HG03432 (cell line): ENCODE data around the gene SLC17A9.

Experiments used
- ATAC-seq: cut with Tn5 transposase; IDR thresholded peaks from one replicate; pipeline ENCODE4 v1.9.1; 2021; ENCODE audit warnings: mild to moderate bottlenecking, moderate library complexity; ENCODE audit not compliant: unreplicated experiment

SLC17A9 gene

GRCh38 chr20:62937268-62938104 is 15.0 kb upstream of the SLC17A9 start:
- ATAC-seq = peak; percentile 85

GRCh38 chr20:62938105-62938888 is 14.2 kb upstream of the SLC17A9 start, which contains the start of gene GID8:
Gene GID8, plus strand, starts transcription at chr20:62938147. Its CDS starts 3,356 bp downstream, at chr20:62941503.
- ATAC-seq = peak; percentile 57

GRCh38 chr20:62940875-62941274 is 11.6 kb upstream of the SLC17A9 start:
- no peak for ATAC-seq

- no peak for ATAC-seq
Observed at GRCh38 chr20:62941792-62942191, 10.7 kb upstream of the SLC17A9 start.

- no peak for ATAC-seq
Observed at GRCh38 chr20:62942456-62942855, 10.1 kb upstream of the SLC17A9 start.

- no peak for ATAC-seq
Observed at GRCh38 chr20:62943396-62943795, 9.1 kb upstream of the SLC17A9 start.

GRCh38 chr20:62944184-62944583 is 8.3 kb upstream of the SLC17A9 start:
- no peak for ATAC-seq

GRCh38 chr20:62944746-62945145 is 7.8 kb upstream of the SLC17A9 start:
- no peak for ATAC-seq

- no peak for ATAC-seq
Observed at GRCh38 chr20:62945771-62946339, 6.7 kb upstream of the SLC17A9 start.

- ATAC-seq = no peak
Observed at GRCh38 chr20:62946918-62947317, 5.6 kb upstream of the SLC17A9 start.

- no peak for ATAC-seq
Observed at GRCh38 chr20:62947532-62948300, 4.8 kb upstream of the SLC17A9 start.

- no peak for ATAC-seq
Observed at GRCh38 chr20:62949153-62949821, 3.2 kb upstream of the SLC17A9 start.

GRCh38 chr20:62949962-62950361 is 2.5 kb upstream of the SLC17A9 start:
- no peak for ATAC-seq

- ATAC-seq = no peak
Observed at GRCh38 chr20:62950741-62951140, 1.8 kb upstream of the SLC17A9 start.

- no peak for ATAC-seq
Observed at GRCh38 chr20:62951143-62951895, 1.2 kb upstream of the SLC17A9 start.

GRCh38 chr20:62951896-62952372 is 575 bp upstream of the SLC17A9 start:
- no peak for ATAC-seq

- ATAC-seq = peak; percentile 3
Observed at GRCh38 chr20:62952968-62953838, 694 bp downstream of the SLC17A9 start.
